IMR-90 (cell line): ENCODE measurements around the gene EXOC6. TPM values are rescaled to one million over a fixed set of nuclear protein-coding genes. Genes with fewer than 3 reads are reported as not detected.

Source experiments
- ATAC-seq: fragments of 200-7000 bp; cut with Tn5 transposase; 2 replicates; pipeline ENCODE4 v1.9.1; 2020; ENCODE audit warnings: low read depth, mild to moderate bottlenecking, moderate library complexity
- BruUV-seq: library from RNA; stranded (reverse); fragments of 400-500 nt; replicated peaks from 2 replicates; lab custom pipeline; 2021; lab: Mats Ljungman, UMichigan
- CTCF ChIA-PET: fragments of 300-600 bp; formaldehyde crosslinking; extraction: SDS; loops from one replicate; lab custom pipeline; 2021; ENCODE audit warnings: antibody characterized with exemption; lab: Yijun Ruan, JAX
- POLR2A ChIA-PET: fragments of 300-600 bp; sonication (Branson Sonifier 250); formaldehyde crosslinking; loops from one replicate; lab custom pipeline; 2022; ENCODE audit warnings: antibody characterized with exemption; ENCODE audit not compliant: unreplicated experiment; lab: Charles Lee
- DNase-seq: peaks from one replicate; pipeline ENCODE4 v3.0.0; 2013
- H2AFZ ChIP-seq: replicated peaks from 2 replicates; pipeline ENCODE3; 2013; ENCODE audit warnings: low read length, mild to moderate bottlenecking; ENCODE audit not compliant: poor library complexity
- H2AK5ac ChIP-seq: 2 replicates; pipeline ENCODE4 v1.6.1; 2013; ENCODE audit warnings: low read depth, low read length, inconsistent platforms
- H2AK9ac ChIP-seq: replicated peaks from 2 replicates; pipeline ENCODE3; 2013; ENCODE audit warnings: mild to moderate bottlenecking, low read depth, low read length, moderate library complexity; ENCODE audit not compliant: poor library complexity
- H2BK120ac ChIP-seq: 2 replicates; pipeline ENCODE4 v1.6.1; 2013; ENCODE audit warnings: low read depth, low read length, inconsistent platforms
- H2BK15ac ChIP-seq: 3 replicates; pipeline ENCODE4 v1.6.1; 2013; ENCODE audit warnings: low read depth, low read length, inconsistent platforms
- H2BK20ac ChIP-seq: 2 replicates; pipeline ENCODE4 v1.6.1; 2013; ENCODE audit warnings: low read depth, mild to moderate bottlenecking, inconsistent platforms, low read length, moderate library complexity
- H2BK5ac ChIP-seq: 2 replicates; pipeline ENCODE4 v1.6.1; 2013; ENCODE audit warnings: mild to moderate bottlenecking, low read depth, low read length, inconsistent platforms; ENCODE audit not compliant: poor library complexity, severe bottlenecking
- H3K14ac ChIP-seq: replicated peaks from 2 replicates; pipeline ENCODE4 v1.6.1; 2013; ENCODE audit warnings: low read depth, low read length, inconsistent platforms
- H3K18ac ChIP-seq: 2 replicates; pipeline ENCODE4 v1.6.1; 2013; ENCODE audit warnings: low read depth, low read length, control low read depth
- H3K23ac ChIP-seq: 2 replicates; pipeline ENCODE4 v1.6.1; 2013; ENCODE audit warnings: low read depth, low read length, inconsistent platforms
- H3K27ac ChIP-seq: 2 replicates; pipeline ENCODE4 v1.5.1; 2013; ENCODE audit warnings: mild to moderate bottlenecking, control low read depth, low read length; ENCODE audit not compliant: insufficient read depth
- H3K27me3 ChIP-seq: 2 replicates; pipeline ENCODE4 v1.6.1; 2013; ENCODE audit warnings: low read length; ENCODE audit not compliant: control insufficient read depth, insufficient read depth
- H3K36me3 ChIP-seq: 2 replicates; pipeline ENCODE4 v1.6.1; 2013; ENCODE audit warnings: low read length, mixed read lengths; ENCODE audit not compliant: control insufficient read depth, insufficient read depth
- H3K4ac ChIP-seq: 2 replicates; pipeline ENCODE4 v1.6.1; 2013; ENCODE audit warnings: low read depth, low read length, inconsistent platforms
- H3K4me1 ChIP-seq: 2 replicates; pipeline ENCODE4 v1.6.1; 2013; ENCODE audit warnings: low read length, mixed read lengths; ENCODE audit not compliant: control insufficient read depth, insufficient read depth
- H3K4me2 ChIP-seq: 2 replicates; pipeline ENCODE4 v1.6.1; 2013; ENCODE audit warnings: low read depth, mild to moderate bottlenecking, control low read depth, low read length, moderate library complexity
- H3K4me3 ChIP-seq: 2 replicates; pipeline ENCODE4 v1.5.1; 2013; ENCODE audit warnings: low read depth, mild to moderate bottlenecking, control low read depth, low read length, moderate library complexity; ENCODE audit not compliant: insufficient read depth
- H3K56ac ChIP-seq: 2 replicates; pipeline ENCODE4 v1.6.1; 2013; ENCODE audit warnings: low read length, inconsistent platforms; ENCODE audit not compliant: insufficient read depth; ENCODE audit errors: extremely low read depth
- H3K79me1 ChIP-seq, 2 experiments: 2 replicates each; pipeline ENCODE4 v1.6.1; 2013; ENCODE audit warnings: low read length in 2 of 2, inconsistent platforms in 1 of 2, low read depth in 1 of 2
- H3K9ac ChIP-seq: 2 replicates; pipeline ENCODE4 v1.6.1; 2013; ENCODE audit warnings: low read depth, low read length, control low read depth
- H3K9me1 ChIP-seq: 2 replicates; pipeline ENCODE4 v1.6.1; 2013; ENCODE audit warnings: low read length, inconsistent platforms; ENCODE audit not compliant: insufficient read depth
- H3K9me3 ChIP-seq: 2 replicates; pipeline ENCODE4 v1.6.1; 2013; ENCODE audit warnings: low read length; ENCODE audit not compliant: control insufficient read depth, insufficient read depth
- H4K20me1 ChIP-seq: 2 replicates; pipeline ENCODE4 v1.6.1; 2013; ENCODE audit warnings: low read length, inconsistent platforms; ENCODE audit not compliant: insufficient read depth
- H4K5ac ChIP-seq: 2 replicates; pipeline ENCODE4 v1.6.1; 2013; ENCODE audit warnings: mild to moderate bottlenecking, low read depth, low read length, control low read depth
- H4K8ac ChIP-seq, 2 experiments: 2 replicates each; pipeline ENCODE4 v1.6.1; 2013; ENCODE audit warnings: low read depth in 2 of 2, low read length in 2 of 2, control low read depth in 1 of 2, inconsistent platforms in 1 of 2
- H4K91ac ChIP-seq: 2 replicates; pipeline ENCODE4 v1.6.1; 2013; ENCODE audit warnings: low read depth, low read length, inconsistent platforms; ENCODE audit not compliant: insufficient read depth
- CTCF ChIP-seq: conservative IDR thresholded peaks from 2 replicates; pipeline ENCODE4 v1.5.1; 2012; ENCODE audit warnings: mild to moderate bottlenecking, low read depth, low read length, improper control_type of control experiment
- ELK1 ChIP-seq: fragments of 150-350 bp; IDR thresholded peaks from 2 replicates; pipeline ENCODE4 v1.6.1; 2016; ENCODE audit warnings: low read depth, mild to moderate bottlenecking, low read length, moderate library complexity, borderline replicate concordance
- FOS ChIP-seq: fragments of 150-350 bp; IDR thresholded peaks from 2 replicates; pipeline ENCODE4 v1.6.1; 2016; ENCODE audit warnings: low read depth, low read length
- MAFK ChIP-seq: IDR thresholded peaks from 2 replicates; pipeline ENCODE4 v1.6.1; 2012; ENCODE audit warnings: low read depth, low read length, improper control_type of control experiment
- MAZ ChIP-seq: IDR thresholded peaks from 2 replicates; pipeline ENCODE4 v1.6.1; 2012; ENCODE audit warnings: low read depth, mild to moderate bottlenecking, low read length, improper control_type of control experiment, moderate library complexity, borderline replicate concordance
- NFE2L2 ChIP-seq: fragments of 150-350 bp; IDR thresholded peaks from 2 replicates; pipeline ENCODE4 v1.6.1; 2016; ENCODE audit warnings: low read depth, mild to moderate bottlenecking, low read length
- POLR2A ChIP-seq: IDR thresholded peaks from 2 replicates; pipeline ENCODE4 v1.6.1; 2012; ENCODE audit warnings: mild to moderate bottlenecking, low read depth, low read length
- RAD21 ChIP-seq: IDR thresholded peaks from 2 replicates; pipeline ENCODE4 v1.6.1; 2012; ENCODE audit warnings: low read length, improper control_type of control experiment
- RCOR1 ChIP-seq: IDR thresholded peaks from 2 replicates; pipeline ENCODE4 v1.6.1; 2012; ENCODE audit warnings: mild to moderate bottlenecking, low read length, improper control_type of control experiment; ENCODE audit not compliant: insufficient replicate concordance
- RFX5 ChIP-seq: IDR thresholded peaks from 2 replicates; pipeline ENCODE4 v1.8.0; 2012; ENCODE audit warnings: low read depth, mild to moderate bottlenecking, low read length, moderate library complexity
- SMC3 ChIP-seq: fragments of 150-350 bp; IDR thresholded peaks from 2 replicates; pipeline ENCODE4 v1.6.1; 2016; ENCODE audit warnings: low read depth, mild to moderate bottlenecking, antibody characterized with exemption, low read length, moderate library complexity
- USF2 ChIP-seq: fragments of 150-350 bp; IDR thresholded peaks from 2 replicates; pipeline ENCODE4 v1.6.1; 2017; ENCODE audit warnings: mild to moderate bottlenecking, antibody characterized with exemption, low read length, low read depth
- dilution Hi-C: fragments of 300-500 bp; cut with HindIII; formaldehyde crosslinking; loops from one replicate; pipeline ENCODE4 v1.14.3; 2018; ENCODE audit warnings: low sequenced_read_pairs; ENCODE audit not compliant: unreplicated experiment
- in situ Hi-C: fragments of 300-500 bp; cut with MboI; formaldehyde crosslinking; loops from 3 replicates; pipeline ENCODE4 v1.14.3; 2019; ENCODE audit warnings: low sequenced_read_pairs, inconsistent platforms, mixed read lengths
- intact Hi-C: fragments of 100-400 bp; cut with micrococcal nuclease; formaldehyde crosslinking; loops from 2 replicates; pipeline ENCODE4 v1.10.0; 2022
- polyA plus RNA-seq, 3 experiments: library from polyadenylated mRNA; depleted of rRNA; stranded (reverse); fragments of >200 nt; gene quantifications; 2 replicates each; pipeline ENCODE4 v1.2.3, GENCODE V29; 2012; ENCODE audit warnings: low replicate concordance in 1 of 3
- total RNA-seq: library from RNA; depleted of rRNA; stranded (reverse); fragments of >200 nt; gene quantifications from 2 replicates; pipeline ENCODE4 v1.2.3, GENCODE V29; 2012

Gene EXOC6
- total and polyA plus RNA-seq, 2 of the 4 experiments (the other 2 are of a cell fraction), result 4.5 to 11.5 TPM

- intact Hi-C loops (loop anchor here (5.0 kb wide), 1 partner anchor 47 kb away; no protein-coding TSS in a partner anchor), in situ Hi-C loops (loop anchor here (25.0 kb wide), 2 partner anchors 422 to 622 kb away; no protein-coding TSS in a partner anchor), dilution Hi-C loops (no loop called here)
- Histone ChIP-seq H4K91ac (no peak overlapping the region), H3K27me3 (no peaks in the 10 kb centered on the region), H4K5ac (no peak overlapping the region), H2AK5ac (no peak overlapping the region), H3K56ac (no peak overlapping the region), H2AFZ (no peak overlapping the region), H3K4me2 (no peak overlapping the region), H3K4ac (no peak overlapping the region), H3K9me1 (peaks cover 9% of the 10 kb centered on the region), H3K36me3 (no peaks in the 10 kb centered on the region), H3K4me3 (no peak overlapping the region), H4K20me1 (peaks cover 12% of the 10 kb centered on the region), H3K9me3 (no peaks in the 10 kb centered on the region), H3K18ac (no peak overlapping the region), H3K79me1 (peaks cover 11 to 29% of the 10 kb centered on the region in 2 experiments), H2AK9ac (no peak overlapping the region), H2BK15ac (no peak overlapping the region), H2BK120ac (no peak overlapping the region), H2BK20ac (no peak overlapping the region), H3K23ac (no peak overlapping the region), H3K9ac (no peak overlapping the region), H3K27ac (no peak overlapping the region), H3K14ac (no peak overlapping the region), H4K8ac (no peak overlapping the region), H3K4me1 (peaks cover 8% of the 10 kb centered on the region), H2BK5ac (no peak overlapping the region)
- BruUV-seq, result no TSS peak
- ChIA-PET POLR2A (no interaction called here), CTCF (no interaction called here)
- no peak for DNase-seq
- no peak for TF ChIP-seq ELK1
- TF ChIP-seq CTCF, result no peak
- TF ChIP-seq RCOR1, result no peak
- TF ChIP-seq NFE2L2, result no peak
- TF ChIP-seq RFX5, result no peak
- no peak for TF ChIP-seq MAFK
- no peak for TF ChIP-seq RAD21
- TF ChIP-seq FOS, result no peak
- TF ChIP-seq POLR2A, result no peak
- no peak for TF ChIP-seq SMC3
- no peak for TF ChIP-seq MAZ
- TF ChIP-seq USF2, result no peak
- ATAC-seq, result no peak
Measured at GRCh38 chr10:92890471-92890870, 42.2 kb downstream of the EXOC6 start.
